DMS79 (cell line): ENCODE data around the gene GALT.
"Not testable (repeated sequence)": the region's sequence is repeated elsewhere in the genome, so short reads cannot be mapped to it uniquely, and the experiment has no call there.

Source experiments
- DNase-seq: peaks from one replicate; lab custom pipeline; 2025; lab: John Stamatoyannopoulos, UW

The GALT gene

DNA sequence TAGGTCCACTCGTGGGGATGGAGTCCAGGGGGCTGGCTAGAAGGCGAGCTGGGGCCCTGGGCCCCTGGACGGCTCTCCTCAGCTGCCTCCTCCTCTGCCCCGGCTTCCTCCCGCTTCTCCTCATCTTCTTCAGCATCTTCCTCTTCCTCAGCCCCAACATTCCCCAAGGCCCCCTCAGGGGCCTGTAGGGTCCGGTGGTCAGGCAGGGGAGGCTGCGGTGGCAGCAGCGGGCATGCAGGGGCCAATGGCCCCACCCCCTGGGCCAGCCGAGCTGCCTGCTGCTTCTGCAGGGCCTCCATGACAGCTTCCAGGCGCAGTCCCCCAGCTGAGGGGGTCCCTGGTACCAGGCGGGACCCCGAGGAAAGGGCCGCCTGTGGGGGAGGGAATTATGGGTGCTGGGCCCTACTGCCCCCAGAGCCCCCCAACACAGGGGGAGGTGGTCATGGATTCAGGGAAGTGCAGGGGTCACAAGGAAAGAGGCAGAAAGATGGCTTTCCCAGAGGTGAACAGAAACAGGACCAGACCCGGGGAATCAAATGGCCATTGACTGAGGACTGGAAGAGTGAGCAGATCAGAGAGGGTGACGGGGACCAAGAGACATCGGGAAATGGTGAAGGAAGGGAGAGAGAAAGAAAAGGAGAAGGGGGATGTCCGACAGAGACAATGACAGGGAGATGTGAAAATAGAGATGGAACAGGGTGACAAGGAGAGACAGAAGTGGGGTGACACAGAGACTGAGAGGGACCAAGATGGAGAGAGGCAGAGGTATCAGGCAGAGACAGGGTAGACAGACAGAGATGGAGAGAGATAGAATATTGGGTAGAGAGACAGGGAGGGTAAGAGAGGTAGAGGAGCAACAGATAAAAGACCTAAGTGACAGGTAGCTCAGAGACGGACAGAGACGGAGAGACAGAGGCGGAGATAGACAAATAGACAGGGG lies 18.5 kb upstream of the GALT start:
- no peak for DNase-seq

DNA sequence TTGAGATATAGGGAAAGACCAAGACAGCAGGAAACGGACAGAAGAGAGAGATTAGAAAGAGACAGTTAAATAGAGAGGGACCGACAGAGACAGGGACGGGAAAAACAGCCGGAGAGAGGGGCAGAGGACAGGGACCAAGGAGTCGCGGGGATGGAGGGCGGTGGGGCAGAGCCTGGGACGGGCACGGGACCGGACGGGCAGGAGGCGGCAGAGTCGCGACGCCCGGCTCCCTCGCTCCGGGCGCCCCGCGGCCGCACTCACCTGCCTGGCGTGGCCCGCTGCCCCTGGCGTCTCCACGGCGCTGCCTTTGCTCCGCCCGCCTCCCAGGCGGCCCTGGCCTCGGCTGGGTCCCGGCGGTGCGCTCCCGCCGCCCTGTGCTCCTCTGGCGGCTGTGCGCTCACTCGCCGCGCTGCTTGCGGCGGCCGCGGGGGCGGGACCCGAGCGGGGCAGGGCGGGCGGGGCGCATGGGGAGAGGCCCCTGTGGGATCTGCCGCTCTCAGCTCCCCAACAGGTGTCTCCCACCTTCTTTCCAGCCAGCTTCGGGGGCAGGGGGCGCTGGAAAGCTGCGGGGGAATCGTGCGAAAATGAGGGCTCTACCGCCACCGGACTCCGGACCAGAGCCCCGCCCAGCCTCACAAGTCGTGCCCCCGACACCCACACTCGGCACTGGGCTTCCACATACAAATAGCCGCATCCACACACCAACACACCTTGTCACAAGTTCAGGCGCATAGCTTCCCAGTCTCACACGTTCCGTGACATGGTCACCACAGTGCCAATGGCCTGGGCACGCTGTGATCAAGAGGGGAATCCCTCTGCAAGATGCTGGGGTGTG lies 17.6 kb upstream of the GALT start, which contains the start of gene ARID3C:
Gene ARID3C (minus strand): TSS at position 411 of the 835 bp plus-strand sequence. CDS start 1,052 bp downstream, outside the sequence.
- no peak for DNase-seq

DNA sequence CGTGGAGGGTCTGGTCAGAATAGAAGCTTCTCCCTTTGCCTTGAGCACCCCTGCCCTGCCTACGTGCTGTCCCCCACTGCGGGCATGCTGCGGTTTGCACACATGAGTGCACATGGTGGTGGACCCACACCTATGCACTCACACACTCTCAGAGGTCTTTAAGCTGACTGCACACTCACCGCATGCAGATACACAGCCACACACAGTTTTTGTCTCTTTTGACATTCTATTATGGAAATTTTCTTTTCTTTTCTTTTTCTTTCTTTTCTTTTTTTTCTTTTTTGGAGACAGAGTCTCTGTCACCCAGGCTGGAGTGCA lies 17.0 kb upstream of the GALT start:
- DNase-seq = no peak

DNA sequence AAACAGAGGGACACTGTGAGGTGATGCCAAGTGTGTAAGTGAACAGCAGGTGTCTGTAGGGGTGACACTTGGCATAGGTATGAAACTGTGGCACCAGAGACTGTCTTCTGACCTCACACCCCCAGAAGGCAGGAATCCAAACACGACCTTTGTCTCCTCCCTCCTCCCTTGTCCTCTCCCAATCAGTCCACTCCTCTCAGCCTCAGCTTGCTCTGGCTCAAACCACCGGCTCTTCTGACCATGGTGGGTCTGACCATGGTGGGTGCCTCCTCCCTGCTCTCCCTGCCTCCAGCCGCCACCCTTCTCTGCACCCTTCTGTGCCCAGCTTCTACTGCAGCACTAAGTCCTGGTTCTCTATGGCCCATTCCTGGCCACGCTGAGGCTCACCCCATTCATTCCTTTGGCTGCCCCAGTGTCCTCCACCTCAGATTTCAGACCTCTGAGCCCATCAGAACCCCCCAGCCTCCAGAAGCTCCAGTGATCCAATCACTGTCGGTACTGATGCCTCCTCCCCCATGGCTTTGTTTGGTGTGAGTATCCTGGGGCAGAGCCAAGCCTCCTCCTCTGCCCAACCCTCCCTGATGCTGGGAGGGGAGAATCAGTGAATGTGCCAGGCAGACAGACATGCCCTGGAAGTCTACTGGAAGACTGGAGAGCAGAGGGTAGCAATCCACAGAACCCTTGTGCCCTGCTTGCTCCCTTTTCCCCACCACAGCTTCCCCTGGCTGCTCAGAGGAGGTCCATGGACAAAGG lies 15.9 kb upstream of the GALT start:
- no peak for DNase-seq

DNA sequence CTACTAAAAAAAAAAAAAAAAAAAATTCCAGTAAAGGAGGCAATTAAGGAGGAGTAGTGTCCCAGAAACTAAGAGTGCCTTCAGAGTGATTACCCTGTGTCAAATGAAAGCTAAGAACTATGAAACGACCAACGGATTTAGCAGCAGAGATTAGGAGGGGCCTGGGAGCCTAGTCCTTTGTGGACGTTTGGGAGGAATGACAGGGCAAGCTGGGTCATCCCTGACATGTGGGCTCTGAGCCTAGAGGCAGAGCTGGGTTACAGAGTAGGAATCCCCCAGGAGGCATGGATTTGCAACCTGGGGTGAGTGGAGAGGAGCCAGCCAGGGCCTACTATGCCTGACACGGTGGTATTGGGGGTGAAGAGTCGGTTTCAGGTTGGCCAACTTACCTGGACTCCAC lies 13.3 kb upstream of the GALT start:
- no peak for DNase-seq

DNA sequence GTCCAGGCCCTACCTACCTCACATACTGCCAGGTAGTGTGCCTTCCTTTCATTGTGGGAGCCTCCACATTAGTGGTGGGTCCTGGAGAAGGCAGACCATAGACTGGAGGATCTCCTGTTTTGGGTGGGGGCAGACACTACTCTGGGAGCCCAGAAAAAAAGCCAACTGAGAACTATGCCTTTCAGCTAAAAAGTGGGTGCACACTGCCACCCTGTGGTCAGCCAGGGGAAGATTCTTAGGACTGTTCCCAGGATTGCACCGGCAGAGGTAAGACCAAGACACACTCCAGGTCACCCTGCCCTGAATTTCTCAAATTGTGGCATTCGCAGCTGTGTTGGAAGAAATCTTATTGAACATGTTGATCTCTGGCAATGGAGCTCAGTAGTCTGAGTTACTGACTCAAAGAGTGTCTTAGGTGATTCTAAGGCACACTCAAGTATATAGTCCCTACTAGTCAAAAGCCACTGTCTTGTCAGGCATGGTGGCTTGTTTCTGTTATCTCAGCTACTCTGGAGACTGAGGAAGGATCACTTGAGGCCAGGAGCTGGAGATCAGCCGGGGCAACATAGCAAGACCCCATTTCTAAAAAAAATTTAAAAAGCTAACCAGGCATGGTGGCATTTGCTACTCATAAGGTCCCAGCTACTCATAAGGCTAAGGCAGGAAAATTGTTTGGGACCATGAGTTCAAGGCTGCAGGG lies 12.5 kb upstream of the GALT start:
- DNase-seq = peak; percentile 38

DNA sequence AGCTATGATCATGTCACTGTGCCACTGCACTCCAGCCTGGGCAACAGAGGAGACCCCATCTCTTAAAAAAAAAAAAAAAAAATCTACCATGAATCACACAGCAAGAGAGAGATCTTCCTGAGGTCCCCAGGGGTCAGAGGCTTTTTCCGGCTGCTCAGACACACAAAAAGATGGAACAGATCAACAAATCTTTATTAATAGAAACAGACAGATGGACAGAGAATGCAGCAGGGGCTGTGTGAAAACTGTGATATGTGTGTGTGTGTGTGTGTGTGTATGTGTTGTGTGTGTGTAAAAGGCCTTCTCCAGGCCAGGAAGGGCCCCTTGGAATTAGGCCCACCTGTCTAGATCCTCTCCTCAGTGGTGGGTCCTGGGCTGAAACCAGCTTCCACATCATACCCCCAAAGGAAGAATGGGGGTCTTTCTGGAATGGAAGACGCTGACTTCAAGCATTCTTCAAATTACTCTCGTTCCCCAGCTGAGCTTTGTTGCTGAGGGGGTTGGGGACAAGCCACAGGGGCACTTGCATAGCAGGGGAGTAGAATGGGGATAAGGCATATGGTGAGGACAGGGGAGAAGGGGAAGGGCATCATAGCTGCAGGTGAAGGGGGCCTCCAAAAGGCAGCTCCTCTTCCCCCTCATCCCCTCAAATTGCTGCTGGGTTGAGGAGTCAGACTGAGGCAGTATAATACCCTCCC lies 11.8 kb upstream of the GALT start:
- DNase-seq = no peak

DNA sequence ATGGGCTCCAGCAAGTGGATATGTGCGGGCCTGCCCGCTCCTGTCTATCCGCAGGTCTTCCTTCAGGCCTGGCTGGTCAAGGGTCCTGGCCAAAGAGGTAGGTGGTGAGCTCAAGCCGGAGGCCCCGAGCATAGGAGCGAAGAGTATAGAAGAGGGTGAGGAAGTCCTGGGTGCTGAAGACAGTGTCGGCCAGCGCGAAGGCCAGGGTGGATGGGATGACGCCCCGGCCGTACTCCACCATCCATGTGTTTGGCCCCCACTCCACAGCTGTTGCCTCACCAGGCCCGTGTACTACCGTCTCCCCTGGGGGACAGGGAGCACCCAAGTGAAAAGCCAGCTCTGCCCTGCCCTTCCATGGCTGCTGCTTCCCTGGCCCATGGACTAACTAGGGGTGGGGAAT lies 10.9 kb upstream of the GALT start:
- DNase-seq = no peak

DNA sequence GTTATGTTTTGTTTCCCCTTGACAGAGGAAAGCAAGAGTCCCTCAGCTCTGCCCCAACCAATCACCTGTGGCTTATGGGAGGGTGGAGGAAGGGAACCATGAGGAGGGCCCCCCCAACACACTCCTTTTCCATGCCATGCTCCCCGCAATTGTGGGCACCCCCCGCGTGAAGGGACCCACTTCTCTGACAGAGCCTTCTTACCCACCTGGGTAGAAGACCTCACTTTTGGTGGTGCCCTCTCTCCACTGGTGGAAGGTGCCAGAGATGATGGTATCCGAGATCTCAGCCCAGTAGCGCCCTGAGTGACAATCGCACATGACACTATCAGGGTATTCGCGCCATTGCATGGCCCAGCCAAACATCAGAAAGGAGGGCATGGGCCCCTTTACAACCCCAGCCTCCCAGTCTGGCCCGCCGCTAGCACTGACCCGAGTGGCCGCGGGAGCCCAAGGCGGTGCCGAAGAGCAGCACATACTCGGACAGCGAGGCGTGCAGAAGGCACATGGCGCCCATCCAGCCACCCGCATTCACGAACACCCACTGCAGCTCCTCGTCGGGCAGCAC lies 9.6 kb upstream of the GALT start:
- no peak for DNase-seq

DNA sequence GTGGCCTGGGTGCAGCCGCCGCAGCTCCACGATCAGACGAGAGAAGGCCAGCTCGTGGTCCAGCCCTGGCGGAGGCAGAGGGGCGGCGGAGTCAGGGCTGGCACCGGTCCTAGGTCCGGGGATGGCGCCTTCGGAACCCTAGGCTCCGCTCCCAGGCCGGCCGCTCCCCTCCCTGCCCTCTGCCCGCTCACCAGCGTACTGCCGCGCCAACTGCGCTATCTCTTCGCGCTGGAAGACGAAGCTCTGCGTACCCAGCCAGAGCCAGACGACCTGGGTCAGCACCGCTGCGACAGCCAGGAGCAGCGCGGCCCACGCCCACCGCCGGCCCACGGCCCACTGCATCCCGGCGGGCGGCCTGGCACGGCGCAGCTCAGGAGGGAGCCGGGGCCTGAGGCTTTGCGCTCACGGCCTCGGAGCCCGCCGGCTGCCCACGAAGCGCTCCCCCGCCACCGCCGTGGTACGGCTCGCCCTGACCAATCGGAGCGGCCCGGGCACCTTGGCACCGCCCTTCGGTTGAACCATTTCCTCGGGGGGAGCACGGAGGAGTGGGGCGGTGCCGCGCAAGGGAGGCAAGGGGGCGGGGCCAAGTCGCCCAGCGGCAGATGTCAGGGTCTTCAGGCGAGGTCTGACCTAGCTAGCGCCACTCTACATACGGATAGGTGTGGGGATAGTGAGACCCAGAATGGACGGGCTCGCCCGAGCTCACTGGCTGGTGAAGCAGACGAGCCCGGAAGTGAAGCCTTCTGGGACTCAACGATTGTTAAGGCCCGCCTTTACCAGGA lies 8.9 kb upstream of the GALT start, which contains the start of gene SIGMAR1:
Gene SIGMAR1 (minus strand): TSS at position 432 of the 782 bp plus-strand sequence. CDS start 90 bp downstream, at position 342.
- peak; percentile 91 for DNase-seq

DNA sequence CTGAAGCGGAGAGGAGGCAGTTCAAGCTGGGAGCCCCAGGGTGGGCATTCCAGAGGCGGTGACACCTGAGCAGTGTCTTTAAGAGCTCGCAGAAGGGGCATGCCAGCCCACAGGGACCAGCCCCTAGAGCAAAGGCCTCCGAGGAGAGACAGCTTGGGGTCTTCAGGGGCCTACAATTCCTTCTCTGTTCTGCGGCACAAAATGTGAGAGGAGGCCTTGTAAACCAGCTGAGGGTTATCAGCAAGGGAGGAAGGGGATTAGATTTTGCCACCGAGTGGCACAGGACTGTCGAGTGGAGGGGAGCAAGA lies 8.4 kb upstream of the GALT start:
- no peak for DNase-seq

DNA sequence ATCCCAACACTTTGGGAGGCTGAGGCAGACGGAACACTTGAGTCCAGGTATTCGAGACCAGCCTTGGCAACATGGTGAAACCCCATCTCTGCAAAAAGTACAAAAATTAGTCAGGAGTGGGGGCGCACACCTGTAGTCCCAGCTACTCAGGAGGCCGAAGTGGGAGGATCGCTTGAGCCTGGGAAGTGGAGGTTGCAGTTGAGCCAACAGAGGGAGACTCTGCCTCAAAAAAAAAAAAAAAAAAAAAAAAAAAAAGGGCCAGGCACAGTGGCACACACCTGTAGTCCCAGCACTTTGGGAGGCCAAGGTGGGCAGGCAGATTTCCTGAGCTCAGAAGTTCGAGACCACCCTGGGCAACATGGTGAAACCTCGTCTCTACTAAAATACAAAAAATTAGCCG lies 7.2 kb upstream of the GALT start:
- DNase-seq = not testable (repeated sequence)

DNA sequence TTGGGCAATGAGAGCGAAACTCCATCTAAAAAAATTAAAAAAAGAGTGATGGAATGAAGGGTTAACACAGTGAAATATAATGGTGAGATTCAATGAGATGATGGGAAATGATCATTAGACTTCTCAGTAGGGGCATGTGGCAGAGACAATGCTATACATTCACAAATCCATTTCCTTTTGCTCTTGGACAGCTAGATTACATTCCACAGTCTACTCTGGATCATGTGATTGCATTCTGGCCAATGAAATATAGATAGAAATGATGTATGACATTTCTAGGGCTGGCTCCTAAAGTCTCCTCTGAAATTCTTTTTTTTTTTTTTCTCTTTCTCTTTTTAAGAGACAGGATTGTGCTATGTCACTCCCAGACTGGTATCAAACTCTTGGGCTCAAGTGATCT lies 3.8 kb upstream of the GALT start:
- DNase-seq = no peak

DNA sequence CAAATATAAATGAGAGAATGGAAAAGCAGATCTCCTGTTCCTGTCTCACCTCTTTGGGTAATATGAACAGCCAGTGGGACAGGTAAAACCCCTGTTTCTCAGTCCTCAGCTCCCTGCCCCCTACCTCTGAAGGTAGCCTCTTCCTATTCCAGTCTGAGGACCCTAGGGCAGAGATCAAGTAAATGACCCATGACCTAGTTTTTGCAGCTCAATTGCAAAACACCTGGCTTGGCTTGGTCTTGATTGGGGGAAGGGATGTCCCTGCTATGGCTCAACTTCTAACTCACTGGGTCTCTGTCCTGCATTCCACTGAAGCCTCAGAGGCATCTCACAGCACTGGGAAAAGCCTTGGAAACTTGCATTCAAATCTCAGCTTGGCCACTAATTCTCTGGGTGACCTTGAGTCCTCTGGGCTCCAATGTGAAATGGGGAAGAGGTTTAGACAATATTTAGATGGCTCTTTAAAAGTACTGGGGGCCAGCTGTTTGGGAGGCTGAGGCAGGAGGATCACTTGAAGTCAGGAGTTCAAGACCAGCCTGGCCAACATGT lies 1.6 kb upstream of the GALT start:
- DNase-seq = no peak

DNA sequence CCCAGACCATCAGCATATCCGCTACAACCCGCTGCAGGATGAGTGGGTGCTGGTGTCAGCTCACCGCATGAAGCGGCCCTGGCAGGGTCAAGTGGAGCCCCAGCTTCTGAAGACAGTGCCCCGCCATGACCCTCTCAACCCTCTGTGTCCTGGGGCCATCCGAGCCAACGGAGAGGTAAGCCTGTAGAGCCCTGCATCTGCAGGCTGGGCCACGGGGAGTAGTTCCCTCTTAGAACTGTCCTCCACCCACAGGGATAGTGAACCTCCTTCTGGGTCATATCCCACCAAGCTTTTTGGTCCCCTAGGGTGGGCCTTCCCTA lies 569 bp downstream of the GALT start:
- no peak for DNase-seq

DNA sequence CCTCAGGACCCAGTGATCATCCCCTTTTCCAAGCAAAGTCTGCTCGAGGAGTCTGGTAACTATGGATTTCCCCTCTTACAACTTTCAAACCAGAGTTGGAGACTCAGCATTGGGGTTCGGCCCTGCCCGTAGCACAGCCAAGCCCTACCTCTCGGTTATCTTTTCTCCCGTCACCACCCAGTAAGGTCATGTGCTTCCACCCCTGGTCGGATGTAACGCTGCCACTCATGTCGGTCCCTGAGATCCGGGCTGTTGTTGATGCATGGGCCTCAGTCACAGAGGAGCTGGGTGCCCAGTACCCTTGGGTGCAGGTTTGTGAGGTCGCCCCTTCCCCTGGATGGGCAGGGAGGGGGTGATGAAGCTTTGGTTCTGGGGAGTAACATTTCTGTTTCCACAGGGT lies 1.2 kb downstream of the GALT start:
- DNase-seq = no peak

DNA sequence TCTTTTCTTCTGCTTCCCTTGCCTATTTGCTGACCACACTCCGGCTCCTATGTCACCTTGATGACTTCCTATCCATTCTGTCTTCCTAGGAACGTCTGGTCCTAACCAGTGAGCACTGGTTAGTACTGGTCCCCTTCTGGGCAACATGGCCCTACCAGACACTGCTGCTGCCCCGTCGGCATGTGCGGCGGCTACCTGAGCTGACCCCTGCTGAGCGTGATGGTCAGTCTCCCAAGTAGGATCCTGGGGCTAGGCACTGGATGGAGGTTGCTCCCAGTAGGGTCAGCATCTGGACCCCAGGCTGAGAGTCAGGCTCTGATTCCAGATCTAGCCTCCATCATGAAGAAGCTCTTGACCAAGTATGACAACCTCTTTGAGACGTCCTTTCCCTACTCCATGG lies 2.2 kb downstream of the GALT start:
- DNase-seq = no peak

DNA sequence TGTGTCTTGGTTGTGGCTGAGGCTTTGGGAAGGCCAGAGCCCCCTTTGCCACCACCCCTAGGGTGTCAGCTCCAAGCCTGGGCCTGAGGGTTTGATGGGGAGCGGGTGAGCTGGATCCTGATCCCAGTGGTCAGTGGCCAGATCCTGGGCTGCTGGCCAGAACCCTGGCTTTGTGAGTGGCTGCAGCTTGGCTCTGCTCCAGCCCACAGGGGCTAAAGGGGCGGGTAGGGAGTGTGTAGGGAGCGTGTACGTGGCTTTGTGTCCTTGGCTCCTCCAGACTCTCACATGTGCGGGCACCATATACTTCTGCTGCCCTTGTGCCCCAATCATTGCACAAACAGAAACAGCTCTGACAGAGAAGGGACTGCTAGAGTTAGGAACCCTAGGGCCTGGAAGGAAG lies 4.3 kb downstream of the GALT start:
- no peak for DNase-seq

DNA sequence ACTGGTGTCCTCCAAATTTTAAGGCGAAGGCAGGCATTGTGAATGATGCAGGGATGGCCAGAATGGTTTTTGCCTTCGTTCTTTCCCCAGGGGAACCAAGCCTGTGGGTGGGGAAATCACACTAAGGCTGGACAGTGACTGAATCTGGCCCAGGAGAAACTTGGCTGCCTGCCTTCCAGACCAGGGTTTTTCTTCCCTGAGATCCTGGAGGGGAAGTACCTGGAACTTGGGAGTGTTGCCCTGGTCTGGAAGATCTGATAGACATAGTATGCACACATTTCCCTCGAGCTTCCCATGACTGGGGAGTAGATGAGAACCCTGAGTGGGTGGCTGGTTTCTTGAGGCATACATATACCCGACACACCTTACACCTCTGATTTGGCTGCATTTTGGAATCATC lies 4.8 kb downstream of the GALT start:
- no peak for DNase-seq
